Measurements from ENCODE around the gene C12orf75. TPM values are rescaled to one million over a fixed set of nuclear protein-coding genes. Genes with fewer than 3 reads are reported as not detected.

C12orf75 gene
- total RNA-seq, 2 donors from 2014 or later: 80.4 to 91.9 TPM

DNA sequence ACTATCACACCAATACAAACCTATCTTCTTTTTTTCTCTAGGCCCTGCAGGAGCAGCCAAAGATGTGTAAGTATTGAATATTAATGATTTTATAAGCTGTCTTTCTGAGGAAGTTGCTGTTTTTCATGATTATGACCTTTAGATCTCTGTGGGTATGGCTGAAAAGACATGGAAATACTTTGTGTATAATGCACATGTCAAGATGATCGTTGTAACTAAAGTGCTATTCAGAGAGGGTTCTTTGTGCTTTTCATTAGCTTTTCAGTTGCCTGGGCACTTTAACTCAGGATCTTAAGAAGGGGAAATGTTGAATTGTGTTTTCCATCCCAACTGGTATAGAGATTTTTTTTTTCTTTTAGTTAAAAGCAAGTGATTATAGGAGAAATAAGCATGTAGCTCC lies 18.1 kb downstream of the C12orf75 start:
- H3K9me3 ChIP-seq: no peaks in the 10 kb centered on the region
- TF ChIP-seq, protein P1, sequence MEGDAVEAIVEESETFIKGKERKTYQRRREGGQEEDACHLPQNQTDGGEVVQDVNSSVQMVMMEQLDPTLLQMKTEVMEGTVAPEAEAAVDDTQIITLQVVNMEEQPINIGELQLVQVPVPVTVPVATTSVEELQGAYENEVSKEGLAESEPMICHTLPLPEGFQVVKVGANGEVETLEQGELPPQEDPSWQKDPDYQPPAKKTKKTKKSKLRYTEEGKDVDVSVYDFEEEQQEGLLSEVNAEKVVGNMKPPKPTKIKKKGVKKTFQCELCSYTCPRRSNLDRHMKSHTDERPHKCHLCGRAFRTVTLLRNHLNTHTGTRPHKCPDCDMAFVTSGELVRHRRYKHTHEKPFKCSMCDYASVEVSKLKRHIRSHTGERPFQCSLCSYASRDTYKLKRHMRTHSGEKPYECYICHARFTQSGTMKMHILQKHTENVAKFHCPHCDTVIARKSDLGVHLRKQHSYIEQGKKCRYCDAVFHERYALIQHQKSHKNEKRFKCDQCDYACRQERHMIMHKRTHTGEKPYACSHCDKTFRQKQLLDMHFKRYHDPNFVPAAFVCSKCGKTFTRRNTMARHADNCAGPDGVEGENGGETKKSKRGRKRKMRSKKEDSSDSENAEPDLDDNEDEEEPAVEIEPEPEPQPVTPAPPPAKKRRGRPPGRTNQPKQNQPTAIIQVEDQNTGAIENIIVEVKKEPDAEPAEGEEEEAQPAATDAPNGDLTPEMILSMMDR (IDR thresholded peaks at IDR 0.05): no peak
- H3K36me3 ChIP-seq: no peaks in the 10 kb centered on the region
- H3K27ac ChIP-seq: no peak overlapping the region
- H3K4me1 ChIP-seq (ENCODE audit: control insufficient read depth in 1 of 2, low read depth in 2 of 2): peaks cover 38 to 77% of the 10 kb centered on the region in 2 donors
- H3K27me3 ChIP-seq (replicated peaks; ENCODE audit: insufficient read depth): no peaks in the 10 kb centered on the region
- no peak overlapping the region for H3K4me3 ChIP-seq
- no peak for ATAC-seq (ENCODE audit: insufficient number of reproducible peaks, low FRiP score, low read depth)
- no peak for DNase-seq (ENCODE audit: low spot score)

GRCh38 chr12:105349138-105349537 lies 18.6 kb downstream of the C12orf75 start:
- Histone ChIP-seq H3K27me3 (replicated peaks; ENCODE audit: insufficient read depth) (no peaks in the 10 kb centered on the region), H3K4me1 (ENCODE audit: control insufficient read depth in 1 of 2, low read depth in 2 of 2) (peaks cover 41 to 76% of the 10 kb centered on the region in 2 donors), H3K27ac (no peak overlapping the region), H3K4me3 (no peak overlapping the region), H3K9me3 (no peaks in the 10 kb centered on the region), H3K36me3 (no peaks in the 10 kb centered on the region)
- TF ChIP-seq, protein P1 (IDR thresholded peaks at IDR 0.05): no peak
- ATAC-seq (ENCODE audit: insufficient number of reproducible peaks, low FRiP score, low read depth) (no peak), DNase-seq (ENCODE audit: low spot score) (no peak)

DNA sequence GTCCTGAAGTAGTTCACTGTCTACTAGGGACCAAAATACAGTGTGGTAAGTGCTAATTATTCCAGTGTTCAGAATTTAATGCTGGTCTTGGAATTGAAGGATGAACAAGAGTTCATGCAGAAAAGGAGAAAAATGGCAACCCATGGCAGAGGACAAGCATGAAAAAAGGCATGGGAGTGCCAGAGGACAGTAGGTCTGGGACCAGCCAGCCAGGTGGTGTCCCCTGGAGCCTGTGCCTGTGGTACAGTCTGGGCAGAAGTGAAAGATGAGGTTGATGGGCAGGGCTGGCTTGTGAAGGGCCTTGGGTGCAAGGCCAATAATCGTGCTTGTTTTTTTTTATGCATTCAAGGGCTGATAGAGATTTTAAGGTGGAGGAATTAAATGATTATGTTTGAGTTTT lies 21.0 kb downstream of the C12orf75 start:
- DNase-seq (ENCODE audit: low spot score) (no peak), ATAC-seq (ENCODE audit: insufficient number of reproducible peaks, low FRiP score, low read depth) (no peak)
- no peaks in the 10 kb centered on the region for H3K27me3 ChIP-seq (replicated peaks; ENCODE audit: insufficient read depth)
- no peak overlapping the region for H3K4me3 ChIP-seq
- no peaks in the 10 kb centered on the region for H3K9me3 ChIP-seq
- peaks cover 52 to 95% of the 10 kb centered on the region in 2 donors for H3K4me1 ChIP-seq (ENCODE audit: control insufficient read depth in 1 of 2, low read depth in 2 of 2)
- no peaks in the 10 kb centered on the region for H3K36me3 ChIP-seq
- H3K27ac ChIP-seq: peak overlapping the region; percentile 7 to 22
- TF ChIP-seq, protein P1 (IDR thresholded peaks at IDR 0.05): no peak

- H3K27me3 ChIP-seq (replicated peaks; ENCODE audit: insufficient read depth): no peaks in the 10 kb centered on the region
- H3K27ac ChIP-seq: peak overlapping the region in 1 of 2 donors; percentile 81
- peaks cover 54 to 97% of the 10 kb centered on the region in 2 donors for H3K4me1 ChIP-seq (ENCODE audit: control insufficient read depth in 1 of 2, low read depth in 2 of 2)
- TF ChIP-seq, protein P1 (IDR thresholded peaks at IDR 0.05): no peak
- H3K36me3 ChIP-seq: no peaks in the 10 kb centered on the region
- ATAC-seq (ENCODE audit: insufficient number of reproducible peaks, low FRiP score, low read depth) (no peak), DNase-seq (ENCODE audit: low spot score) (no peak)
- H3K9me3 ChIP-seq: no peaks in the 10 kb centered on the region
- H3K4me3 ChIP-seq: no peak overlapping the region
Observed at GRCh38 chr12:105352052-105352451, 21.6 kb downstream of the C12orf75 start.

DNA sequence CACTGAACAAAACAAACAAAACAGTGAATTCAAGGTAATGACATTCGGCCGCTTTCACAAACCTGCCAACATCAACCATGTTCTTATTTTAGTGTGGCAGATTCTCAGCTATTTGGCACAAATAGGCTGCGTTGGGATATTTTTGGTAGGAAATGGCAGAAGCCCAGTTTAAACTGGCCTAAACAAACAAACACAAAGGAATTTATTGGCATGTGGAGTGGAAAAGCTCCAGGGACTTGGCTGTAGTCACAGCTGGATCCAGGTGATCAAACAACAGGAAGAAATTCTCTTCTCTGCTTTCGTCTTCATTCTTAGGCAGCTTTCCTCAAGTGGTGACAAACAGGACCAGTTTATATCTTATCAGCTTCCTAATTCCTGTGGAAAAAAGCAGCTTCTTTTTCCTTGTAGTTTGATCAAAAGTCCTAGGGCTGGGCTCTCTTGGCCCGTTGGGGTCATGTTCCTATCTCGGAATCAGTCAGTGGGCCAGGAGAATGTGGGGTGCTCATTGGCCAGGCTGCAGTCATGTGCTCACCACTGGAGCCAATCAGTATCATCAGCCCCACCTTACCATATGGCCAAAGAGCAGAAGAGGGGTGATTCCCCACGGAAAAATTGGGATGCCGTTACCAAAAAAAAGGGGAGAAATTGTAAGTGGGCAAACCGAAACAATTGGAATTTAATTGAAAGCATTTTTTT lies 22.6 kb downstream of the C12orf75 start:
- H3K27ac ChIP-seq: peak overlapping the region; percentile 69 to 81
- H3K36me3 ChIP-seq: no peaks in the 10 kb centered on the region
- H3K27me3 ChIP-seq (replicated peaks; ENCODE audit: insufficient read depth): no peaks in the 10 kb centered on the region
- no peaks in the 10 kb centered on the region for H3K9me3 ChIP-seq
- no peak for DNase-seq (ENCODE audit: low spot score)
- no peak for ATAC-seq (ENCODE audit: insufficient number of reproducible peaks, low FRiP score, low read depth)
- H3K4me3 ChIP-seq: peak overlapping the region; percentile 47
- TF ChIP-seq, protein P1 (IDR thresholded peaks at IDR 0.05): no peak
- H3K4me1 ChIP-seq (ENCODE audit: control insufficient read depth in 1 of 2, low read depth in 2 of 2): peaks cover 56 to 97% of the 10 kb centered on the region in 2 donors
